HepG2 (cell line): ENCODE measurements around the gene GCM1. TPM values are rescaled to one million over a fixed set of nuclear protein-coding genes. Genes with fewer than 3 reads are reported as not detected.

Experiments
- ATRX ChIP-seq: sonication (generic); formaldehyde crosslinking; IDR thresholded peaks from 2 replicates; pipeline ENCODE4 v1.4.0; 2020; ENCODE audit warnings: missing genetic modification reagents, borderline replicate concordance
- CBFB ChIP-seq: sonication (generic); formaldehyde crosslinking; IDR thresholded peaks from 2 replicates; pipeline ENCODE4 v1.4.0; 2020; ENCODE audit warnings: missing genetic modification reagents
- EP300 ChIP-seq, 3 experiments: sonication (generic) in 1 of 3; formaldehyde crosslinking in 1 of 3; IDR thresholded peaks; 2 replicates each; pipeline versions ENCODE4 v1.5.1 to v1.6.1; 2011 to 2020; ENCODE audit warnings: low read depth in 2 of 3, low read length in 2 of 3, borderline replicate concordance in 1 of 3, improper control_type of control experiment in 1 of 3, mild to moderate bottlenecking in 1 of 3, missing genetic modification reagents in 1 of 3, moderate library complexity in 1 of 3
- HMG20B ChIP-seq: conservative IDR thresholded peaks from 2 replicates; pipeline ENCODE4 v1.6.1; 2016; ENCODE audit warnings: missing genetic modification reagents, missing compliant biosample characterization
- KAT2B ChIP-seq: fragments of 150-350 bp; IDR thresholded peaks from 2 replicates; pipeline ENCODE4 v1.6.1; 2014; ENCODE audit warnings: low read depth, low read length, borderline replicate concordance
- MTF2 ChIP-seq: sonication (generic); formaldehyde crosslinking; IDR thresholded peaks from 2 replicates; pipeline ENCODE4 v1.5.0; 2020; ENCODE audit warnings: missing genetic modification reagents, borderline replicate concordance
- MXD4 ChIP-seq: IDR thresholded peaks from 2 replicates; pipeline ENCODE4 v1.6.1; 2016; ENCODE audit warnings: mild to moderate bottlenecking, missing biosample characterization, missing genetic modification reagents
- NR2C2 ChIP-seq: sonication (generic); formaldehyde crosslinking; IDR thresholded peaks from 2 replicates; pipeline ENCODE4 v1.4.0; 2020; ENCODE audit warnings: missing genetic modification reagents, mild to moderate bottlenecking, moderate library complexity, borderline replicate concordance
- POGZ ChIP-seq: sonication (generic); formaldehyde crosslinking; IDR thresholded peaks from 2 replicates; pipeline ENCODE4 v1.4.0; 2020; ENCODE audit warnings: mild to moderate bottlenecking, missing genetic modification reagents
- SKI ChIP-seq: fragments of 450-650 bp; IDR thresholded peaks from one replicate; pipeline ENCODE4 v1.6.1; 2018; ENCODE audit warnings: mild to moderate bottlenecking; ENCODE audit not compliant: partially characterized antibody
- ZBTB42 ChIP-seq: sonication (generic); formaldehyde crosslinking; IDR thresholded peaks from 2 replicates; pipeline ENCODE4 v1.5.0; 2020; ENCODE audit warnings: mild to moderate bottlenecking, missing genetic modification reagents
- ZFP1 ChIP-seq: IDR thresholded peaks from 2 replicates; pipeline ENCODE4 v1.6.1; 2016
- ZNF10 ChIP-seq: sonication (generic); formaldehyde crosslinking; IDR thresholded peaks from 2 replicates; pipeline ENCODE4 v1.4.0; 2020; ENCODE audit warnings: mild to moderate bottlenecking, low read depth, missing genetic modification reagents, borderline replicate concordance
- ZNF235 ChIP-seq: sonication (generic); formaldehyde crosslinking; IDR thresholded peaks from 2 replicates; pipeline ENCODE4 v1.8.1; 2023; ENCODE audit warnings: mild to moderate bottlenecking, missing genetic modification reagents, borderline replicate concordance
- ZNF33B ChIP-seq: sonication (generic); formaldehyde crosslinking; IDR thresholded peaks from 2 replicates; pipeline ENCODE4 v1.5.1; 2020; ENCODE audit warnings: mild to moderate bottlenecking, missing genetic modification reagents
- ZNF441 ChIP-seq: sonication (generic); formaldehyde crosslinking; IDR thresholded peaks from 2 replicates; pipeline ENCODE4 v1.7.0; 2021; ENCODE audit warnings: missing genetic modification reagents, borderline replicate concordance
- ZNF777 ChIP-seq: sonication (generic); formaldehyde crosslinking; IDR thresholded peaks from 2 replicates; pipeline ENCODE4 v1.4.0; 2020; ENCODE audit warnings: missing genetic modification reagents
- polyA plus RNA-seq, 8 experiments: library from polyadenylated mRNA; depleted of rRNA in 3 of 8; stranded (reverse) in 7 of 8; unstranded in 1 of 8; fragments of >200 nt; fragmentation: Illumina TruSeq in 4 of 8; extraction: Trizol in 4 of 8; gene quantifications; 2 replicates each; pipeline versions ENCODE4 v1.2.1 to v1.2.3, GENCODE V29; 2011 to 2016; ENCODE audit warnings: low read depth in 4 of 8, missing spikeins in 1 of 8, mixed read lengths in 1 of 8; ENCODE audit not compliant: insufficient read depth in 1 of 8
- total RNA-seq, 5 experiments: library from RNA; depleted of rRNA; stranded (reverse); fragments of >200 nt; fragmentation: Illumina TruSeq; extraction: Trizol; gene quantifications; 2 replicates each; pipeline ENCODE4 v1.2.3, GENCODE V29; 2016; ENCODE audit warnings: low read depth in 1 of 5
- TF ChIP-seq, protein P1 (sequence below): sonication (generic); formaldehyde crosslinking; IDR thresholded peaks from 2 replicates; pipeline ENCODE4 v1.4.0; 2020; ENCODE audit warnings: mild to moderate bottlenecking, missing genetic modification reagents
- TF ChIP-seq, protein P2 (sequence below): IDR thresholded peaks from 2 replicates; pipeline ENCODE4 v1.6.1; 2016; ENCODE audit warnings: control low read depth
- TF ChIP-seq, protein P3 (sequence below): sonication (generic); formaldehyde crosslinking; IDR thresholded peaks from 2 replicates; pipeline ENCODE4 v1.4.0; 2020; ENCODE audit warnings: missing genetic modification reagents, low read depth, mild to moderate bottlenecking, borderline replicate concordance

GCM1 gene
- total and polyA plus RNA-seq, 2 of the 13 experiments (the other 11 are each of a cell fraction or from before 2014, with no cell fraction given), result 0.04 to 0.13 TPM

- TF ChIP-seq, protein P1, sequence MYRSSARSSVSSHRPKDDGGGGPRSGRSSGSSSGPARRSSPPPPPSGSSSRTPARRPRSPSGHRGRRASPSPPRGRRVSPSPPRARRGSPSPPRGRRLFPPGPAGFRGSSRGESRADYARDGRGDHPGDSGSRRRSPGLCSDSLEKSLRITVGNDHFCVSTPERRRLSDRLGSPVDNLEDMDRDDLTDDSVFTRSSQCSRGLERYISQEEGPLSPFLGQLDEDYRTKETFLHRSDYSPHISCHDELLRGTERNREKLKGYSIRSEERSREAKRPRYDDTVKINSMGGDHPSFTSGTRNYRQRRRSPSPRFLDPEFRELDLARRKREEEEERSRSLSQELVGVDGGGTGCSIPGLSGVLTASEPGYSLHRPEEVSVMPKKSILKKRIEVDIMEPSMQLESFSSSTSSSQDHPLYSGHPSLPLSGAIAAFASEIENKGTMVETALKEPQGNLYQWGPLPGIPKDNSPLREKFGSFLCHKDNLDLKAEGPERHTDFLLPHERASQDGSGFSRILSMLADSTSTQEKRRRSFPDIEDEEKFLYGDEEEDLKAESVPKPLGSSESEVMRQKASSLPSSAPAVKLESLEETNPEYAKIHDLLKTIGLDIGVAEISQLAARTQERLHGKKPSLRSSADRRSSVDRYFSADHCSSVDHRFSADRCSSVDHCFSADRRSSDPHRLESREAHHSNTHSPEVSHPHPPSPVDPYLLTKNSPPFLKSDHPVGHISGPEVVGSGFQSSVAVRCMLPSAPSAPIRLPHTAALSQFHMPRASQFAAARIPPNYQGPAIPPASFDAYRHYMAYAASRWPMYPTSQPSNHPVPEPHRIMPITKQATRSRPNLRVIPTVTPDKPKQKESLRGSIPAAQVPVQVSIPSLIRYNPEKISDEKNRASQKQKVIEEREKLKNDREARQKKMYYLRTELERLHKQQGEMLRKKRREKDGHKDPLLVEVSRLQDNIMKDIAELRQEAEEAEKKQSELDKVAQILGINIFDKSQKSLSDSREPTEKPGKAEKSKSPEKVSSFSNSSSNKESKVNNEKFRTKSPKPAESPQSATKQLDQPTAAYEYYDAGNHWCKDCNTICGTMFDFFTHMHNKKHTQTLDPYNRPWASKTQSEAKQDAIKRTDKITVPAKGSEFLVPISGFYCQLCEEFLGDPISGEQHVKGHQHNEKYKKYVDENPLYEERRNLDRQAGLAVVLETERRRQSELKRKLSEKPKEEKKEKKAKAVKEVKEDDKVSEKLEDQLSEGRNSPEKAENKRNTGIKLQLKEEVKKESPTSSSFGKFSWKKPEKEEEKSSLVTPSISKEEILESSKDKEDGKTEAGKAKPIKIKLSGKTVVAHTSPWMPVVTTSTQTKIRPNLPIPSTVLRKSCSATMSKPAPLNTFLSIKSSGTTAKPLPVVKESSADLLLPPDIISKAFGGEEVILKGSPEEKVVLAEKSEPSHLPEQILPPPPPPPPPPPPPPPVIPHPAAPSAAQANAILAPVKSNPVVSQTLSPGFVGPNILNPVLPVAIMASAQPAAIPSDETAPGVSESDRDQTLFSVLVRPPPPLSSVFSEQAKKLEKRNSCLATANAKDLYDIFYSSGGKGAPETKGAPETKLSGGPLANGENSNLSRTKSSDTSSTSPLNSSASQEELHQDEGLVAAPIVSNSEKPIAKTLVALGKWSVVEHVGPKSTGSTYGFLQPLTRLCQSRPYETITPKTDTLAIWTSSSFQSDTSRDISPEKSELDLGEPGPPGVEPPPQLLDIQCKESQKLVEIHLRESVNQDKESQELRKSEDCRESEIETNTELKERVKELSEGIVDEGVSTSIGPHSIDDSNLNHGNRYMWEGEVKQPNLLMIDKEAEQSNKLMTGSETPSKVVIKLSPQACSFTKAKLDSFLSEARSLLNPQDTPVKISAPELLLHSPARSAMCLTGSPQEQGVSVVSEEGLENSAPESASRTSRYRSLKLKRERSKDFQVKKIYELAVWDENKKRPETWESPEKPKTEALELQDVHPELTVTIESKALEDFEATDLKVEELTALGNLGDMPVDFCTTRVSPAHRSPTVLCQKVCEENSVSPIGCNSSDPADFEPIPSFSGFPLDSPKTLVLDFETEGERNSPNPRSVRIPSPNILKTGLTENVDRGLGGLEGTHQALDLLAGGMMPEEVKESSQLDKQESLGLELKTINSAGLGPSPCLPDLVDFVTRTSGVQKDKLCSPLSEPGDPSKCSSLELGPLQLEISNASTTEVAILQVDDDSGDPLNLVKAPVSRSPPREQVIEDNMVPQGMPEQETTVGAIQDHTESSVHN (CRISPR knock-in tag), result peak; percentile 77; the same call in 1 of the 2 replicates
- peak; percentile 95 for TF ChIP-seq POGZ (CRISPR knock-in tag)
- peak; percentile 78 for TF ChIP-seq SKI
- no peak for TF ChIP-seq ZNF10 (CRISPR knock-in tag)
- TF ChIP-seq ZFP1, result peak; percentile 95
- peak; percentile 62 to 99; a peak in 2 of 4 replicates for TF ChIP-seq EP300 (IDR thresholded peaks at IDR 0.05; ENCODE audit: low read depth in 2 of 2, low read length in 2 of 2)
- TF ChIP-seq EP300 (CRISPR knock-in tag; IDR thresholded peaks at IDR 0.05; ENCODE audit: borderline replicate concordance), result peak; percentile 99
- TF ChIP-seq HMG20B (CRISPR knock-in tag), result peak; percentile 95
- TF ChIP-seq, protein P2, sequence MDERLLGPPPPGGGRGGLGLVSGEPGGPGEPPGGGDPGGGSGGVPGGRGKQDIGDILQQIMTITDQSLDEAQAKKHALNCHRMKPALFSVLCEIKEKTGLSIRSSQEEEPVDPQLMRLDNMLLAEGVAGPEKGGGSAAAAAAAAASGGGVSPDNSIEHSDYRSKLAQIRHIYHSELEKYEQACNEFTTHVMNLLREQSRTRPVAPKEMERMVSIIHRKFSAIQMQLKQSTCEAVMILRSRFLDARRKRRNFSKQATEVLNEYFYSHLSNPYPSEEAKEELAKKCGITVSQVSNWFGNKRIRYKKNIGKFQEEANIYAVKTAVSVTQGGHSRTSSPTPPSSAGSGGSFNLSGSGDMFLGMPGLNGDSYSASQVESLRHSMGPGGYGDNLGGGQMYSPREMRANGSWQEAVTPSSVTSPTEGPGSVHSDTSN (CRISPR knock-in tag), result 0 out of 2 replicates have a peak, but pooled peaks have one; percentile 14
- TF ChIP-seq ZNF777, result no peak
- TF ChIP-seq CBFB, result peak; percentile 94
- TF ChIP-seq KAT2B, result no peak
- peak; percentile 78; the same call in 1 of the 2 replicates for TF ChIP-seq NR2C2 (CRISPR knock-in tag)
- TF ChIP-seq ZNF441 (CRISPR knock-in tag), result peak; percentile 68; the same call in 1 of the 2 replicates
- no peak for TF ChIP-seq MTF2 (CRISPR knock-in tag)
- TF ChIP-seq ZNF235 (CRISPR knock-in tag), result no peak
- TF ChIP-seq ZNF33B (CRISPR knock-in tag), result peak; percentile 25; the same call in 1 of the 2 replicates
- TF ChIP-seq, protein P3, sequence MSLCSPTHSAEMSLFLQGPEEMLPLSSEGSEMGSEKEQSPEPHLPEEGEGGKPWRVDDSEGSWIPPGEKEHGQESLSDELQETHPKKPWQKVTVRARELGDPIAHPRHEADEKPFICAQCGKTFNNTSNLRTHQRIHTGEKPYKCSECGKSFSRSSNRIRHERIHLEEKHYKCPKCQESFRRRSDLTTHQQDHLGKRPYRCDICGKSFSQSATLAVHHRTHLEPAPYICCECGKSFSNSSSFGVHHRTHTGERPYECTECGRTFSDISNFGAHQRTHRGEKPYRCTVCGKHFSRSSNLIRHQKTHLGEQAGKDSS (CRISPR knock-in tag), result no peak; the same call in 1 of the 2 replicates
- no peak for TF ChIP-seq ATRX (CRISPR knock-in tag)
- TF ChIP-seq ZBTB42 (CRISPR knock-in tag), result no peak
- no peak; the same call in 1 of the 2 replicates for TF ChIP-seq MXD4 (CRISPR knock-in tag)
These were observed 13.9 kb downstream of the GCM1 start (continued) for GRCh38 chr6:53134601-53135235.
